B cell (primary cell): ENCODE measurements around the gene ITGB2.

ENCODE experiments used
- CTCF ChIP-seq: fragments of 200-600 bp; IDR thresholded peaks from one replicate; pipeline ENCODE4 v1.8.0; 2022; ENCODE audit warnings: antibody characterized with exemption, mild to moderate bottlenecking
- EZH2 ChIP-seq: IDR thresholded peaks from 2 replicates; pipeline ENCODE4 v1.6.1; 2012; ENCODE audit warnings: borderline replicate concordance, low read depth, mild to moderate bottlenecking, moderate library complexity, low read length; ENCODE audit not compliant: insufficient read depth, poor library complexity, severe bottlenecking

GRCh38 chr21:44924606-44925377 is 4.1 kb upstream of the ITGB2 start:
- TF ChIP-seq EZH2, result no peak
- no peak for TF ChIP-seq CTCF
